ENCODE measurements around the gene ZNF557.

ZNF557 gene

DNA sequence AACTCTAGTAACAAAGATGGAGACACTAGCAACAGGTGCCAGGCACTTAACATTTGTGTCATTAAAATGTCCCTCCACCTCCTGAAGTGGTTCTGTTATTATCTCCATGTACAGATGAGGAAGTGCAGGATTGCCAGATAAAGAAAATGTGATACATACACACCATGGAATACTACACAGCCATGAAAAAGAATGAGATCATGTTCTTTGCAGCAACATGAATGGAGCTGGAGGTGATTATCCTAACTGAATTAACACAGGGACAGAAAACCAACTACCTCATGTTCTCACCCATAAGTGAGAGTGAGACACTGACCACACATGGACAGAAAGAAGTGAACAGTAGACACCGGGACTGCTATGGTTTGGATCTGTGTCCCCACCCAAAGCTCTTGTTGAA is 60.5 kb downstream of the ZNF557 start:
- no peak for DNase-seq

DNA sequence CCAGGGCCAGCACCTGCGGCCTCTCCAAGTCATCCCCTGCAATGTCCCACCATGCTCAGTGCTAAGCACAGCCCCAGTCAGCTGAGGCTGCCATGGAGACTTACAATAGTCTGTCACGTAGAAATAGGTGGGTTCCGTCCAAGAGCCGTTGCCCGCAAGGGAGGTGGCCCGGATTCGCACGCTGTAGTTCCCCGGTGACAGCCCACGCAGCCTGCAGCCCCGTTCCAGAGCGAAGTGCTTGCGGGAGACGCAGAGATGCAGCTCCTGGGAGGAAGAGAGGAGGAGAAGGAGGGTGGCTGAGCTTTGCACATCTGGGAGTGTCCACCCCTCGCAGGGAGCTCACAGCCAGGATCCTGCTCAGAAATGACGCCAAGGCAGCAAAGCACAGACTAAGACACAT is 62.6 kb downstream of the ZNF557 start:
- DNase-seq: no peak

DNA sequence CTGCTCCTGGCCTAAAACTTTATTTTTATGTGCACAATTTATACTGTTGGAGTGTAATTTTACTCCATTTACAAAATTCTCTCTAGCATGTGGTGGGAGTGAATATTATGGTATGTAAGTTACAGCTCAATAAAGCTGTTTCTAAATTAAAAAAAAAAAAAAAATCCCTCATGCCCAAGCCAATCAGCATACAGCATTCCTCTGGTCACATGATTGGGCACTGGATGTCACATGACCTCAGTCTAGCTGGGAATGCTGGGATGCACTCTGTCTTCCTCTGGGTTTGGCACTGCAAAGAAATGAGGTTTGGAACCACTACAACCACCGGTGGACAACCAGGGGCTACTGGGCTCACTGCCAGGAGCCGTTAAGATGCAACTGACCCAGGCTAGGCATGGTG is 67.6 kb downstream of the ZNF557 start:
- no peak for DNase-seq
